ENCODE data around the gene SLC41A3. TPM values are rescaled to one million over a fixed set of nuclear protein-coding genes. Genes with fewer than 3 reads are reported as not detected.
A peak's percentile ranks its signal among the peaks of the same experiment; 100 is the strongest.

The SLC41A3 gene
- total RNA-seq = 10 to 100 TPM; 33.1 to 50.8 TPM

DNA sequence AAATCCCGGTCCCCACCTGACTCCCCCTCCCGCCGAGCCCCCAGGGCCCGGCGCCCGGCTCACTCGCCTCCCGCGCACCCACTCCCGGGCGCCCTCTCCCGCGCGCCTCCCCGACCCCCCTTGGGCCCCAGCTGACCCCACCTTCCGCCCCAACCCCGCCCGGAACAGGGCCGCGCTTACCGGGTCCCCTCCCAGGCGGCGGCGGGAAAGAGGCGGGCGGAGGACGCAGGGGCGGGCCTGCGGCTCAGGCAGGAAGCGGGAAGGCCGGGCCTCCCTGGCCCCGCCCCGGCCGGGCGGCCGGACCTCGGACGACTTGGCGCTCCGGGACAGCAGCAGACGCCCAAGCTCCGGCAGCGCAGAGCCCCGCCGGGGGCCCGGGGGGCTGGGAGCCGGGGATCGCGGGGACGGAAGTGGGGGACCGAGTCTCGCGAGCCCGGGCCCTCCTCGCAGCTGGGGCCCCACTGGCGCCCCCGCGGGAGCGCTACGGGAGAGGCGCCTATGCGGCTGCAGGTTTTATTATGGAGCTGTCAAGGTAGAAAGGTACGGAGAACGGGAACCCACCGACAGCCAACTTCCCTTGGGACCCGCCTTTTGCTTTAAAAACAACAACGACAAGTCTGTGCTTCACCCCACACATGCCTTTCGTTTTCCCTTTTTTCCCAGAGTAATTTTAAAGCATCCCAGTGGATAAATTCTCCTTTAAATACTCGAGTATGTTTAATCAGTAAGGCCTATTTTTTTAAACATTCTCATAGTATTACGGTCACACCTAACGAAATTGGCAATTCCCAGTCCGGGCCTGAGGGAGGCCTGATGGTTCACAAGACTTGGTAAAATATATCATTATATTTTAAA is at the start of gene SLC41A3:
Gene SLC41A3, minus strand, starts transcription at position 212 of the 855 bp plus-strand sequence. CDS start 15,905 bp downstream, outside the sequence.
- H3K36me3 Mint-ChIP-seq (ENCODE audit: low read depth) = no peaks in the 10 kb centered on the region
- peak; percentile 96 for ATAC-seq (replicated peaks)
- peak within 1 kb of the TSS; percentile 90 for H3K4me3 Mint-ChIP-seq
- no peaks in the 10 kb centered on the region for H3K27me3 Mint-ChIP-seq
- peak within 1 kb of the TSS; percentile 96 for H3K27ac Mint-ChIP-seq
- H3K9me3 Mint-ChIP-seq = no peaks in the 10 kb centered on the region
- H3K4me1 Mint-ChIP-seq = peaks cover 19% of the 10 kb centered on the region

- no peak for ATAC-seq (replicated peaks)
- Mint-ChIP-seq H3K27ac (no peak overlapping the region), H3K27me3 (peaks cover 19% of the 10 kb centered on the region)
These were observed 49.7 kb upstream of the SLC41A3 start for GRCh38 chr3:126133606-126134005.

DNA sequence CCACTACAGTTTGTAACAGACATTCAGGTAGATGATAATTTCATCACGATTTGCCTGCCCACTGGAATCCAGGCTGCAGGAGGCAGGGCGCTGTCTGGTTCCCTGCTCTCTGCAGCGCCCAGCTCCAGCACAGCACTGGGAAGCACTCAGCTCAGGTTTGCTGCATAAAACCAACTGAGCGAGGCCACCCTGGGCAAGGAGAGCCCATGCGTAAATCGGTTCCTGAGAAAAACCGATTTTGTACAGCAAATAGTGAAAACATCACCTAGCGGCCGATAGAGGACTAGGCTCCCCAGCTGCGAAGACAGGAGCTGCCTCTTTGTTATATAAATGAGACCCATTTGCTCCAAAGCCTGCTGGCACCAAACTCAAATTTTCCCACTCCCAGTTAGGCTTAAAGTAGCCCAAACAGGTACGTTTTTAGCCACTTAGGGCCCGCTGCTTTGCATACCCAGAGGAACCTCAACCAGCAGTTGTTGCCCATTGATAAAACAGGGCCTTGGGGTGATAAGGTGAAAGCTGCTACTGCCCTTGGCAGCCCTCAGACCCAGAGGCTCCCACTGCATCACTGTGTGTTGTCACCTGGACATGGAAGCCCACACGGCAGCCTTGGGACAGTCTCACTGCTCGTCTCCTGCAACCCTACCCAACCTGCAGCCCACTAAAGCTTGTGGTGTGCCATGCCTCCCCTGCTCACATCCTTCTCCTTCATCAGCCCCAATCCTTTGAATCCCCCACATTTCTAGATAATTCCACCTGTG is 49.0 kb upstream of the SLC41A3 start:
- Mint-ChIP-seq H3K27me3 (peaks cover 14% of the 10 kb centered on the region), H3K27ac (no peak overlapping the region), H3K9me3 (no peaks in the 10 kb centered on the region), H3K36me3 (ENCODE audit: low read depth) (no peaks in the 10 kb centered on the region), H3K4me3 (no peak overlapping the region), H3K4me1 (no peaks in the 10 kb centered on the region)
- no peak for ATAC-seq (replicated peaks)

More at GRCh38 chr3:126133606-126134005, 49.7 kb upstream of the SLC41A3 start:
- Mint-ChIP-seq H3K4me3 (no peak overlapping the region), H3K9me3 (no peaks in the 10 kb centered on the region), H3K4me1 (no peaks in the 10 kb centered on the region), H3K36me3 (ENCODE audit: low read depth) (no peaks in the 10 kb centered on the region)

- Mint-ChIP-seq H3K36me3 (ENCODE audit: low read depth) (no peaks in the 10 kb centered on the region), H3K4me1 (no peaks in the 10 kb centered on the region), H3K27ac (no peak overlapping the region), H3K4me3 (no peak overlapping the region), H3K27me3 (peaks cover 14% of the 10 kb centered on the region), H3K9me3 (no peaks in the 10 kb centered on the region)
- no peak for ATAC-seq (replicated peaks)
These were observed 48.2 kb upstream of the SLC41A3 start for GRCh38 chr3:126131881-126132750.

GRCh38 chr3:126130981-126131745 is 47.2 kb upstream of the SLC41A3 start:
- H3K27ac Mint-ChIP-seq = no peak overlapping the region
- H3K9me3 Mint-ChIP-seq = no peaks in the 10 kb centered on the region
- no peak for ATAC-seq (replicated peaks)
- peaks cover 16% of the 10 kb centered on the region for H3K27me3 Mint-ChIP-seq
- no peaks in the 10 kb centered on the region for H3K4me1 Mint-ChIP-seq
- no peak overlapping the region for H3K4me3 Mint-ChIP-seq
- no peaks in the 10 kb centered on the region for H3K36me3 Mint-ChIP-seq (ENCODE audit: low read depth)

DNA sequence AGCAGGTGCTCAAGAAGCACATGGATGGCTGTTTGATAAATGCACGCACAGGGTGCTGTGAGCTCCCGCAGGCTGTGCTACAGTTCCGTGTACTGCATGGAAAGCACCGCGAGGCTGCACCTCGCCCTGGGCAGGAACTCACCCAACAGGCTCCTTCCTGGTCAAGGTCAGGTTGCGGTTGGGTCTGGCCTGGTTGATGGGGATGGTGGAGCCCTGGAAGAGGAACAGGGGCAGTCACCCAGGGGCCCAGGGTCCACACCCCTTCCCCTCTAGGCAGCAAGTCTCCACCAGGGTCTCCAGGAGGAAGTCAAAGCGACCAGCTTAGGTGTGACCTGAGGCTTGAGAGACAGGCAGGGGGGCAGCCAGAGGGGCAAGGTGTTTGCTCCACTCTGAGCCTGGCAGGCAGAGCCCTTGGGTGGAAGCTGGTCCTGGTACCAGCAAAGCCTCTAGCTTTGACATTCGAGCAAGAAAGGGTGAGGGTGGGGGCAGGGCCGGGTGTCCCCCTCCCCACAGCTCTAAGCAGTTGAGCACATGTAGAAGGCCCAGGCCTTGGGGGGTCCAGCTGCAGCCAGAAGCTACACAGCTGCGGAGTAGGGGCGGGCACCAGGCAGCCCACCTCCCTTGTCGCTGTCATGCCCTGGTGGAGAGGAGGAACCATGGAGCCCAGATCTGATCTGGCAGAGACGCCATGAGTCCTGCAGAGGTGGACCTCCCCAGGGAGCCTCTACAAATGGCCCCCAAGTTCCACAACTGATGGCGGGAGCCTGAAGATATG is 46.3 kb upstream of the SLC41A3 start:
- Mint-ChIP-seq H3K4me3 (no peak overlapping the region), H3K36me3 (ENCODE audit: low read depth) (no peaks in the 10 kb centered on the region), H3K4me1 (no peaks in the 10 kb centered on the region), H3K27ac (no peak overlapping the region), H3K27me3 (peaks cover 14% of the 10 kb centered on the region), H3K9me3 (no peaks in the 10 kb centered on the region)
- ATAC-seq (replicated peaks) = no peak

GRCh38 chr3:126129398-126129891 is 45.5 kb upstream of the SLC41A3 start:
- Mint-ChIP-seq H3K36me3 (ENCODE audit: low read depth) (no peaks in the 10 kb centered on the region), H3K27me3 (peaks cover 14% of the 10 kb centered on the region), H3K9me3 (no peaks in the 10 kb centered on the region), H3K4me3 (no peak overlapping the region), H3K27ac (no peak overlapping the region), H3K4me1 (no peaks in the 10 kb centered on the region)
- no peak for ATAC-seq (replicated peaks)

GRCh38 chr3:126128504-126129397 is 44.8 kb upstream of the SLC41A3 start:
- Mint-ChIP-seq H3K4me1 (no peaks in the 10 kb centered on the region), H3K9me3 (no peaks in the 10 kb centered on the region), H3K4me3 (no peak overlapping the region), H3K27ac (no peak overlapping the region), H3K27me3 (peaks cover 14% of the 10 kb centered on the region), H3K36me3 (ENCODE audit: low read depth) (no peaks in the 10 kb centered on the region)
- no peak for ATAC-seq (replicated peaks)

DNA sequence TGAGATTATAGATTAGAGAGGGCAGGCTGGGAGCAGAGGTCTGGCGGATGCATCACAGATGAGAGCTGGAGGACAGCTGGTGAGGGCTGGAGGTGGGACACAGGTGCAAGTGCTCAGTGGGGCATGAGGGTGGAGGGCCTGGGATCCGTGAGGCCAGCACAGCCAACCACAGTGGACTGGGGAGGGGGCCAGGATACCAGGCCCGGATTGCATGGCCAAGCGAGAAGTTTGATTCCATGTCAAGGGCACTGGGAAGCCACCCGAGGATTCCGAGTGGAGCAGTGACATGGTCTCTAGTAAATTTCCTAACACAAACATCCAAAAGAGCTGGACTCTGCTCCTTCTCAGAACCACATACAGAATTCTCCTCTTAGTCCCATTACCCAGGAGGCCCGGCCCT is 44.0 kb upstream of the SLC41A3 start:
- ATAC-seq (replicated peaks) = no peak
- Mint-ChIP-seq H3K27me3 (peaks cover 15% of the 10 kb centered on the region), H3K9me3 (no peaks in the 10 kb centered on the region), H3K4me3 (no peak overlapping the region), H3K27ac (no peak overlapping the region), H3K36me3 (ENCODE audit: low read depth) (no peaks in the 10 kb centered on the region), H3K4me1 (no peaks in the 10 kb centered on the region)

GRCh38 chr3:126127452-126127851 is 43.5 kb upstream of the SLC41A3 start:
- Mint-ChIP-seq H3K4me1 (no peaks in the 10 kb centered on the region), H3K36me3 (ENCODE audit: low read depth) (no peaks in the 10 kb centered on the region), H3K4me3 (no peak overlapping the region), H3K27me3 (peaks cover 14% of the 10 kb centered on the region), H3K27ac (no peak overlapping the region), H3K9me3 (no peaks in the 10 kb centered on the region)
- ATAC-seq (replicated peaks) = no peak

DNA sequence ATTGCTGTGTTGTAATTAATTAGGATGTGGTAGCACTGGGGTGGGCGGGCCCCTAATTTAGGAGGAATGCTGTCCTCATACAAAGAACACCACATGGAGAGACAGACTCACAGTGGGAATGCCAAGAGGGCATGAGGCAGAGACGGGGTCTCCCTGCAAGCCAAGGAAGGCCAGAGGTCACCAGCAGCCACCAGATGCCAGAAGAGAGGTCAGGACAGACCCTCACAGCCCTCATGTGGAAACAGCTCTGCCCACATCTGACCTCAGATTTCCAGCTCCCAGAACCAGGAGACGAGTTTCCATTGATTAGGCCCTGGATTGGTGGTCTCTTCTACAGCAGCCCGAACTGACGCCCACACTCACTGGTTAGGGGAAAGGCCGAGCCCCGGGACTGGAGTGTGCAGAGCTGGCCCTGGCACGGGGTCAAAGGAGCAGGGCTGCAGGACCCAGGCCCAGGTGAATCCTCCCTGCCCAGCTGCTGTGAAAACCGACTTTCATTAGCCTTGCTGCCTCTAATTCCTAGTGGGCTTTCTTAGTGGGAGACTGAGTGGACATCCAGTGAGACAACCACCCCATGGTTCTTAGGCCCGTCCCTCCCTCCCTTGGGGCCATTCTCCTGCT is 43.0 kb upstream of the SLC41A3 start:
- Mint-ChIP-seq H3K4me3 (no peak overlapping the region), H3K27me3 (peaks cover 12% of the 10 kb centered on the region), H3K9me3 (no peaks in the 10 kb centered on the region), H3K27ac (no peak overlapping the region), H3K4me1 (no peaks in the 10 kb centered on the region), H3K36me3 (ENCODE audit: low read depth) (no peaks in the 10 kb centered on the region)
- ATAC-seq (replicated peaks) = no peak

DNA sequence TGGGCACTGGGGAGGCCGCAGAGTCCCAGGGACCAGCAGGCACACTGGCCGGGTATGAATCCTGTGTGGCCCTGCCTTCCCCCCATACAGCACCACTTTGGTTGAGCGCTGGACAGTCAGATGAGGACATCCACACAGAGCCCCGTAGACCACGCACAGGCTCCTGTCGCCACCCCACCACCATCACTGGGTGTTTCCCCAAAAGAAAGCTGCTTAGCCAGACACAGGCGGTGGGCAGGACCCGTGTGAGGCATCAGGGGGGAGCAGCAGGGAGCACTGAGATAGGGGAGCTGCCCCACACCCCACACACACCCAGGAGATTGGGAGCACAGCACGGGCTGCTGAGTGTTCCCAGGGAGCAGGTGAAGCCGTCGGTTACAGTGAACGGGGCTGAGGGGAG is 42.4 kb upstream of the SLC41A3 start:
- no peaks in the 10 kb centered on the region for H3K9me3 Mint-ChIP-seq
- ATAC-seq (replicated peaks) = no peak
- H3K36me3 Mint-ChIP-seq (ENCODE audit: low read depth) = no peaks in the 10 kb centered on the region
- peaks cover 9% of the 10 kb centered on the region for H3K27me3 Mint-ChIP-seq
- no peaks in the 10 kb centered on the region for H3K4me1 Mint-ChIP-seq
- no peak overlapping the region for H3K4me3 Mint-ChIP-seq
- no peak overlapping the region for H3K27ac Mint-ChIP-seq

Measured in activated T-helper 17 cell treated with anti-CD3 and anti-CD28 coated beads, Interleukin-2, amount 50 U/mL, for 72 hours (primary cell).